HL-60 (cell line): ENCODE results near the gene RELCH.

Experiments used
- DNase-seq, 2 experiments: peaks; one replicate each; pipeline ENCODE4 v3.0.0-alpha.2; 2010 to 2020; ENCODE audit warnings: low read depth in 1 of 2, low spot score in 1 of 2
- H3K27ac ChIP-seq: fragments of 250-450 bp; sonication (Bioruptor Pico); replicated peaks from 2 replicates; pipeline ENCODE4 v1.5.1; 2020; ENCODE audit warnings: mild to moderate bottlenecking, moderate library complexity
- H3K27me3 ChIP-seq: fragments of 250-450 bp; sonication (Bioruptor Pico); 2 replicates; pipeline ENCODE4 v1.5.1; 2021; ENCODE audit warnings: mild to moderate bottlenecking, moderate library complexity; ENCODE audit not compliant: insufficient read depth, poor library complexity, severe bottlenecking
- H3K4me3 ChIP-seq: replicated peaks from 2 replicates; pipeline ENCODE4 v1.5.1; 2011; ENCODE audit warnings: mild to moderate bottlenecking, control low read depth, low read length; ENCODE audit not compliant: insufficient read depth
- GABPA ChIP-seq: IDR thresholded peaks from 2 replicates; pipeline ENCODE4 v1.6.1; 2012; ENCODE audit warnings: low read depth
- POLR2AphosphoS5 ChIP-seq: IDR thresholded peaks from 2 replicates; pipeline ENCODE4 v1.6.1; 2012; ENCODE audit warnings: low read depth
- REST ChIP-seq: IDR thresholded peaks from 2 replicates; pipeline ENCODE4 v1.6.1; 2012; ENCODE audit warnings: low read depth; ENCODE audit not compliant: insufficient replicate concordance
- SPI1 ChIP-seq: IDR thresholded peaks from 2 replicates; pipeline ENCODE4 v1.6.1; 2012; ENCODE audit warnings: low read depth, mild to moderate bottlenecking, borderline replicate concordance
- TF ChIP-seq, protein P1 (sequence below): IDR thresholded peaks from one replicate; pipeline ENCODE4 v1.5.1; 2011; ENCODE audit warnings: low read length, control low read depth, inconsistent platforms; ENCODE audit not compliant: insufficient read depth

The RELCH gene

DNA sequence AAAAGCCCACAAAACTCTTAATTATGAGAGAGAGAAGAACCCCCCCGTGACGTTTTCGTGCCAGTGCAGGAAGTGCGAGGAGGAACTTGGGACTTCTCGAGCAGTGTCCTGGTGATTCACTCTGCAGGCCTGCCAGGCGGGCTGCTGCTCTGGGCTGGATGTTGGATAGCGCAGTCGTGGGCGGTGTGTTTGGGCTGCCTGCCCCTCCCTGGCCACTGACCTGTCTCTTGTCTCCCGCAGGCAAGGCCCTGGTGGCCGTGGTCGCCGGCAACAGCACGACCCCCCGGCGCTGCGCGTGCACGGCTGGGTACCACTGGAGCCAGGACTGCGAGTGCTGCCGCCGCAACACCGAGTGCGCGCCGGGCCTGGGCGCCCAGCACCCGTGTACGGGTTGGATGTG, 167.1 kb downstream of the RELCH start:
- Histone ChIP-seq H3K4me3 (no peak overlapping the region), H3K27me3 (no peaks in the 10 kb centered on the region), H3K27ac (no peak overlapping the region)
- TF ChIP-seq POLR2AphosphoS5: no peak
- TF ChIP-seq, protein P1, sequence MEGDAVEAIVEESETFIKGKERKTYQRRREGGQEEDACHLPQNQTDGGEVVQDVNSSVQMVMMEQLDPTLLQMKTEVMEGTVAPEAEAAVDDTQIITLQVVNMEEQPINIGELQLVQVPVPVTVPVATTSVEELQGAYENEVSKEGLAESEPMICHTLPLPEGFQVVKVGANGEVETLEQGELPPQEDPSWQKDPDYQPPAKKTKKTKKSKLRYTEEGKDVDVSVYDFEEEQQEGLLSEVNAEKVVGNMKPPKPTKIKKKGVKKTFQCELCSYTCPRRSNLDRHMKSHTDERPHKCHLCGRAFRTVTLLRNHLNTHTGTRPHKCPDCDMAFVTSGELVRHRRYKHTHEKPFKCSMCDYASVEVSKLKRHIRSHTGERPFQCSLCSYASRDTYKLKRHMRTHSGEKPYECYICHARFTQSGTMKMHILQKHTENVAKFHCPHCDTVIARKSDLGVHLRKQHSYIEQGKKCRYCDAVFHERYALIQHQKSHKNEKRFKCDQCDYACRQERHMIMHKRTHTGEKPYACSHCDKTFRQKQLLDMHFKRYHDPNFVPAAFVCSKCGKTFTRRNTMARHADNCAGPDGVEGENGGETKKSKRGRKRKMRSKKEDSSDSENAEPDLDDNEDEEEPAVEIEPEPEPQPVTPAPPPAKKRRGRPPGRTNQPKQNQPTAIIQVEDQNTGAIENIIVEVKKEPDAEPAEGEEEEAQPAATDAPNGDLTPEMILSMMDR: no peak
- no peak for TF ChIP-seq SPI1
- no peak for TF ChIP-seq REST
- no peak for TF ChIP-seq GABPA
- DNase-seq: no peak

- no peak overlapping the region for H3K27ac ChIP-seq
- TF ChIP-seq SPI1: no peak
- no peak for TF ChIP-seq GABPA
- TF ChIP-seq POLR2AphosphoS5: no peak
- TF ChIP-seq REST: no peak
- TF ChIP-seq, protein P1: no peak
- H3K27me3 ChIP-seq: no peaks in the 10 kb centered on the region
- DNase-seq: no peak
- H3K4me3 ChIP-seq: no peak overlapping the region
These were observed 170.1 kb downstream of the RELCH start for GRCh38 chr18:62357079-62357719.
